H9 (cell line): ENCODE measurements around the gene CDK9. TPM values are rescaled to one million over a fixed set of nuclear protein-coding genes. Genes with fewer than 3 reads are reported as not detected.

ENCODE experiments used
- DNase-seq: peaks from one replicate; pipeline ENCODE4 v3.0.0-alpha.2; 2017
- H2AFZ ChIP-seq: one replicate; pipeline ENCODE4 v1.6.1; 2013; ENCODE audit warnings: mild to moderate bottlenecking, low read length, control low read depth, moderate library complexity
- H2AK5ac ChIP-seq: 2 replicates; pipeline ENCODE4 v1.6.1; 2013; ENCODE audit warnings: low read length, control low read depth, mixed read lengths; ENCODE audit not compliant: insufficient read length
- H2BK120ac ChIP-seq: one replicate; pipeline ENCODE4 v1.6.1; 2013; ENCODE audit warnings: low read depth, mild to moderate bottlenecking, low read length, control low read depth, inconsistent platforms; ENCODE audit not compliant: poor library complexity, severe bottlenecking
- H2BK12ac ChIP-seq: 2 replicates; pipeline ENCODE4 v1.6.1; 2013; ENCODE audit warnings: low read length, control low read depth, mixed read lengths, low read depth; ENCODE audit not compliant: insufficient read length
- H2BK15ac ChIP-seq: 2 replicates; pipeline ENCODE4 v1.6.1; 2013; ENCODE audit warnings: low read depth, low read length, control low read depth
- H2BK20ac ChIP-seq: one replicate; pipeline ENCODE4 v1.6.1; 2013; ENCODE audit warnings: low read depth, mild to moderate bottlenecking, low read length, control low read depth, inconsistent platforms; ENCODE audit not compliant: poor library complexity, severe bottlenecking
- H2BK5ac ChIP-seq: 2 replicates; pipeline ENCODE4 v1.6.1; 2013; ENCODE audit warnings: low read length, control low read depth, mixed read lengths; ENCODE audit not compliant: insufficient read length
- H3K14ac ChIP-seq: 2 replicates; pipeline ENCODE4 v1.6.1; 2013; ENCODE audit warnings: low read length, control low read depth; ENCODE audit not compliant: insufficient read depth
- H3K18ac ChIP-seq: 2 replicates; pipeline ENCODE4 v1.6.1; 2013; ENCODE audit warnings: low read depth, mild to moderate bottlenecking, mixed read lengths, low read length, control low read depth; ENCODE audit not compliant: insufficient read length
- H3K23ac ChIP-seq: 2 replicates; pipeline ENCODE4 v1.6.1; 2013; ENCODE audit warnings: low read length, control low read depth, mixed read lengths, low read depth; ENCODE audit not compliant: insufficient read length
- H3K23me2 ChIP-seq: 2 replicates; pipeline ENCODE4 v1.6.1; 2013; ENCODE audit warnings: low read depth, mild to moderate bottlenecking, mixed read lengths, low read length, control low read depth; ENCODE audit not compliant: insufficient read length, poor library complexity, severe bottlenecking
- H3K27ac ChIP-seq: 2 replicates; pipeline ENCODE4 v1.5.1; 2013; ENCODE audit warnings: low read length, control low read depth, mixed read lengths, low read depth; ENCODE audit not compliant: insufficient read length
- H3K27me3 ChIP-seq: 2 replicates; pipeline ENCODE4 v1.6.1; 2013; ENCODE audit warnings: low read length, control low read depth, inconsistent platforms; ENCODE audit not compliant: insufficient read depth
- H3K4ac ChIP-seq: 2 replicates; pipeline ENCODE4 v1.6.1; 2013; ENCODE audit warnings: low read depth, mild to moderate bottlenecking, control low read depth, inconsistent platforms, low read length, moderate library complexity
- H3K4me1 ChIP-seq: 2 replicates; pipeline ENCODE4 v1.6.1; 2013; ENCODE audit warnings: low read length, control low read depth, inconsistent platforms; ENCODE audit not compliant: insufficient read depth
- H3K4me2 ChIP-seq: 2 replicates; pipeline ENCODE4 v1.6.1; 2013; ENCODE audit warnings: low read length, control low read depth, mixed read lengths; ENCODE audit not compliant: insufficient read length, insufficient read depth
- H3K56ac ChIP-seq: 2 replicates; pipeline ENCODE4 v1.6.1; 2013; ENCODE audit warnings: low read depth, mild to moderate bottlenecking, mixed read lengths, low read length, control low read depth; ENCODE audit not compliant: insufficient read length
- H3K79me1 ChIP-seq: 2 replicates; pipeline ENCODE4 v1.6.1; 2013; ENCODE audit warnings: low read depth, mild to moderate bottlenecking, moderate library complexity, low read length, control low read depth, inconsistent platforms; ENCODE audit not compliant: insufficient read depth, poor library complexity, severe bottlenecking
- H3K79me2 ChIP-seq: 2 replicates; pipeline ENCODE4 v1.6.1; 2013; ENCODE audit warnings: low read length, control low read depth, inconsistent platforms; ENCODE audit not compliant: insufficient read depth
- H3K9ac ChIP-seq: 2 replicates; pipeline ENCODE4 v1.6.1; 2013; ENCODE audit warnings: low read length, control low read depth, mixed read lengths; ENCODE audit not compliant: insufficient read length; ENCODE audit errors: extremely low read depth
- H3K9me3 ChIP-seq: one replicate; pipeline ENCODE4 v1.6.1; 2013; ENCODE audit warnings: low read depth, low read length, inconsistent platforms; ENCODE audit not compliant: control insufficient read depth
- H3T11ph ChIP-seq: one replicate; pipeline ENCODE4 v1.6.1; 2013; ENCODE audit warnings: mild to moderate bottlenecking, low read length, control low read depth, inconsistent platforms
- H4K20me1 ChIP-seq: one replicate; pipeline ENCODE4 v1.6.1; 2013; ENCODE audit not compliant: control insufficient read depth, insufficient read length, insufficient read depth
- H4K5ac ChIP-seq: 2 replicates; pipeline ENCODE4 v1.6.1; 2013; ENCODE audit warnings: low read depth, mild to moderate bottlenecking, mixed read lengths, low read length, control low read depth; ENCODE audit not compliant: insufficient read length
- H4K8ac ChIP-seq: replicated peaks from 2 replicates; pipeline ENCODE4 v1.6.1; 2013; ENCODE audit warnings: low read length, control low read depth, mixed read lengths, low read depth; ENCODE audit not compliant: insufficient read length
- H4K91ac ChIP-seq: 2 replicates; pipeline ENCODE4 v1.6.1; 2013; ENCODE audit warnings: low read depth, mild to moderate bottlenecking, moderate library complexity, mixed read lengths, low read length, control low read depth; ENCODE audit not compliant: insufficient read length
- H3K27ac Mint-ChIP-seq, 3 experiments: 2 replicates in 2 of 3; 3 replicates in 1 of 3; pipeline ENCODE4 v1.8.0; 2020 to 2021; ENCODE audit warnings: mixed read lengths in 3 of 3, mild to moderate bottlenecking in 1 of 3, moderate library complexity in 1 of 3
- H3K27me3 Mint-ChIP-seq: 2 replicates; pipeline ENCODE4 v1.8.0; 2021; ENCODE audit warnings: low read depth, mild to moderate bottlenecking, moderate library complexity, mixed read lengths
- H3K36me3 Mint-ChIP-seq, 3 experiments: 2 replicates in 2 of 3; 3 replicates in 1 of 3; pipeline ENCODE4 v1.8.0; 2020 to 2021; ENCODE audit warnings: low read depth in 3 of 3, mixed read lengths in 3 of 3; ENCODE audit not compliant: insufficient read depth in 1 of 3
- H3K4me1 Mint-ChIP-seq, 2 experiments: 2 replicates each; pipeline ENCODE4 v1.8.0; 2020; ENCODE audit warnings: mixed read lengths in 2 of 2
- H3K4me3 Mint-ChIP-seq, 2 experiments: 2 replicates in 1 of 2; 3 replicates in 1 of 2; pipeline ENCODE4 v1.8.0; 2020 to 2021; ENCODE audit warnings: mild to moderate bottlenecking in 2 of 2, mixed read lengths in 2 of 2, moderate library complexity in 1 of 2
- H3K9me3 Mint-ChIP-seq, 2 experiments: 2 replicates in 1 of 2; 3 replicates in 1 of 2; pipeline ENCODE4 v1.8.0; 2020; ENCODE audit warnings: mild to moderate bottlenecking in 2 of 2, mixed read lengths in 2 of 2, moderate library complexity in 1 of 2
- CTCF ChIP-seq: fragments of 200-600 bp; sonication (generic); conservative IDR thresholded peaks from 3 replicates; pipeline ENCODE4 v1.8.0; 2021; ENCODE audit warnings: antibody characterized with exemption, mild to moderate bottlenecking
- WGBS: extraction: QIAGEN DNeasy Blood & Tissue Kit; methylation state at CpG from one replicate; pipeline ENCODE4 v1.1.7; 2013; ENCODE audit warnings: missing lambda C conversion rate, low lambda C conversion rate, mixed read lengths; ENCODE audit not compliant: insufficient read length; ENCODE audit errors: extremely low coverage; 5-methylcytosine and 5-hydroxymethylcytosine counted together
- total RNA-seq: library from RNA; stranded (reverse); gene quantifications from 2 replicates; pipeline ENCODE4 v1.2.1, GENCODE V29; 2021

CDK9 gene
- total RNA-seq, 1 experiment from 2014 or later: 85.7 TPM

GRCh38 chr9:127751269-127752054 is 34.4 kb upstream of the CDK9 start:
- DNase-seq: peak; percentile 68
- Mint-ChIP-seq H3K36me3 (peaks cover 0 to 12% (median 0%) of the 10 kb centered on the region in 3 experiments; a peak in 2 of 7 replicates), H3K4me3 (peak overlapping the region in 1 of 2 experiments; percentile 2; a peak in 1 of 5 replicates), H3K9me3 (no peaks in the 10 kb centered on the region), H3K4me1 (peaks cover 3 to 9% of the 10 kb centered on the region in 2 experiments; a peak in 2 of 4 replicates), H3K27ac (no peak overlapping the region), H3K27me3 (peaks cover 39% of the 10 kb centered on the region)
- Histone ChIP-seq H3K9me3 (no peaks in the 10 kb centered on the region), H3K79me1 (no peaks in the 10 kb centered on the region), H3K14ac (no peak overlapping the region), H4K8ac (no peak overlapping the region), H2AFZ (no peak overlapping the region), H2BK15ac (no peak overlapping the region), H3K4me2 (no peak overlapping the region), H2BK120ac (no peak overlapping the region), H4K91ac (no peak overlapping the region), H3K4ac (no peak overlapping the region), H3K79me2 (no peaks in the 10 kb centered on the region), H4K20me1 (no peaks in the 10 kb centered on the region), H3T11ph (no peak overlapping the region), H3K23me2 (peaks cover 6% of the 10 kb centered on the region), H2BK5ac (no peak overlapping the region), H3K27me3 (no peaks in the 10 kb centered on the region; the same call in 1 of the 2 replicates), H2BK20ac (no peak overlapping the region), H3K9ac (no peak overlapping the region), H2AK5ac (no peak overlapping the region), H4K5ac (no peak overlapping the region), H3K23ac (no peak overlapping the region), H2BK12ac (no peak overlapping the region), H3K4me1 (peaks cover 3% of the 10 kb centered on the region; the same call in 1 of the 2 replicates), H3K56ac (no peak overlapping the region), H3K27ac (no peak overlapping the region), H3K18ac (no peak overlapping the region)
- no peak for TF ChIP-seq CTCF
- WGBS: no CpG with 5 or more reads among the region's 10 CpGs
